Activated naive CD4-positive, alpha-beta T cell treated with Interleukin-2 at 50 U/mL for 16 hours (primary cell): ENCODE measurements around the gene RNF214.
"Not testable (repeated sequence)": the region's sequence is repeated elsewhere in the genome, so short reads cannot be mapped to it uniquely, and the experiment has no call there.

ENCODE experiments used
- DNase-seq: peaks from one replicate; pipeline ENCODE4 v3.0.0-alpha.2; 2020

RNF214 gene

GRCh38 chr11:117318738-117319137 is 86.3 kb downstream of the RNF214 start:
- no peak for DNase-seq

- no peak for DNase-seq
Measured at GRCh38 chr11:117319214-117319840, 86.9 kb downstream of the RNF214 start.

- not testable (repeated sequence) for DNase-seq
Measured at GRCh38 chr11:117327255-117327566, 94.7 kb downstream of the RNF214 start.

GRCh38 chr11:117327567-117328374 is 95.3 kb downstream of the RNF214 start, which contains the start of gene CEP164:
TSS of gene CEP164 (plus strand) at chr11:117327854. CDS start at chr11:117338587, 10,733 bp downstream.
- DNase-seq: peak; percentile 96

GRCh38 chr11:117328375-117329010 is 96.0 kb downstream of the RNF214 start:
- DNase-seq: peak; percentile 12

GRCh38 chr11:117332843-117333242 is 100.4 kb downstream of the RNF214 start:
- no peak for DNase-seq

- no peak for DNase-seq
Measured at GRCh38 chr11:117333917-117334316, 101.4 kb downstream of the RNF214 start.

GRCh38 chr11:117334896-117335295 is 102.4 kb downstream of the RNF214 start:
- no peak for DNase-seq

- DNase-seq: no peak
Measured at GRCh38 chr11:117335399-117335798, 102.9 kb downstream of the RNF214 start.
